IPS DF 6.9 (cell line): ENCODE measurements around the gene EFCAB12.
"Not testable (repeated sequence)": the region's sequence is repeated elsewhere in the genome, so short reads cannot be mapped to it uniquely, and the experiment has no call there.

Experiments
- DNase-seq: peaks from one replicate; pipeline ENCODE4 v3.0.0-alpha.2; 2013; ENCODE audit warnings: low read depth, low spot score
- H3K27ac ChIP-seq: one replicate; pipeline ENCODE4 v1.5.1; 2013; ENCODE audit warnings: low read length, control low read depth
- H3K27me3 ChIP-seq: 2 replicates; pipeline ENCODE4 v1.6.1; 2013; ENCODE audit warnings: mild to moderate bottlenecking, low read length; ENCODE audit not compliant: control insufficient read depth, insufficient read depth
- H3K36me3 ChIP-seq: 2 replicates; pipeline ENCODE4 v1.6.1; 2013; ENCODE audit warnings: low read length; ENCODE audit not compliant: control insufficient read depth, insufficient read depth
- H3K4me1 ChIP-seq: 2 replicates; pipeline ENCODE4 v1.6.1; 2013; ENCODE audit warnings: low read length; ENCODE audit not compliant: control insufficient read depth, insufficient read depth
- H3K4me3 ChIP-seq: 2 replicates; pipeline ENCODE4 v1.5.1; 2013; ENCODE audit warnings: mild to moderate bottlenecking, low read length
- H3K9me3 ChIP-seq: 2 replicates; pipeline ENCODE4 v1.6.1; 2013; ENCODE audit warnings: low read length, inconsistent platforms; ENCODE audit not compliant: control insufficient read depth, insufficient read depth
- WGBS: extraction: QIAGEN DNeasy Blood & Tissue Kit; methylation state at CpG from one replicate; pipeline ENCODE4 v1.1.7; 2013; ENCODE audit warnings: mixed read lengths, missing lambda C conversion rate; ENCODE audit not compliant: insufficient read length, insufficient coverage; 5-methylcytosine and 5-hydroxymethylcytosine counted together

EFCAB12 gene

GRCh38 chr3:129386984-129387383, 41.5 kb downstream of the EFCAB12 start:
- no peak for DNase-seq
- Histone ChIP-seq H3K27me3 (no peaks in the 10 kb centered on the region), H3K36me3 (peaks cover 8% of the 10 kb centered on the region; the same call in 1 of the 2 replicates), H3K4me1 (peaks cover 2% of the 10 kb centered on the region; the same call in 1 of the 2 replicates), H3K4me3 (no peak overlapping the region), H3K27ac (no peak overlapping the region), H3K9me3 (no peaks in the 10 kb centered on the region)
- no CpG with 5 or more reads among the region's 10 CpGs for WGBS

DNA sequence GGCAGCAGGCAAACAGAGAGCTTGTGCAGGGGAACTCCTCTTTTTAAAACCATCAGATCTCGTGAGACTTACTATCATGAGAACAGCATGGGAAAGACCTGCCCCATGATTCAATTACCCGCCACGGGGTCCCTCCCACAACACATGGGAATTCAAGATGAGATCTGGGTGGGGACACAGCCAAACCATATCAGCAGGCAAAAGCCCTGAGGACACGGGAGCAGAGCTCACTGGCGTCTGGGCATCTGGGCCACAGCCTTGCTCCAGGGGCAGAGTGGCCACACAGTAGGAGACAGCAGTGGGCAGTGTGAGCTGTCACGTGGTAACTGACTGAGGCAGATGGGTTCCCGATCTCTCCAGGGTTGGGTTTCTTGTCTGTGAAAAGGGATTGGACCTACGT, 42.9 kb downstream of the EFCAB12 start:
- not testable (repeated sequence) for H3K9me3 ChIP-seq, H3K36me3 ChIP-seq, DNase-seq, H3K27me3 ChIP-seq, H3K4me3 ChIP-seq, H3K27ac ChIP-seq, H3K4me1 ChIP-seq
- WGBS: no CpG with 5 or more reads among the region's 8 CpGs

- no peaks in the 10 kb centered on the region for H3K9me3 ChIP-seq
- H3K4me3 ChIP-seq: no peak overlapping the region
- peaks cover 2% of the 10 kb centered on the region; the same call in 1 of the 2 replicates for H3K4me1 ChIP-seq
- no peak for DNase-seq
- H3K36me3 ChIP-seq: peaks cover 3% of the 10 kb centered on the region; the same call in 1 of the 2 replicates
- no CpG with 5 or more reads among the region's 18 CpGs for WGBS
- no peaks in the 10 kb centered on the region for H3K27me3 ChIP-seq
- no peak overlapping the region for H3K27ac ChIP-seq
These were observed 43.7 kb downstream of the EFCAB12 start for GRCh38 chr3:129384594-129385323.

DNA sequence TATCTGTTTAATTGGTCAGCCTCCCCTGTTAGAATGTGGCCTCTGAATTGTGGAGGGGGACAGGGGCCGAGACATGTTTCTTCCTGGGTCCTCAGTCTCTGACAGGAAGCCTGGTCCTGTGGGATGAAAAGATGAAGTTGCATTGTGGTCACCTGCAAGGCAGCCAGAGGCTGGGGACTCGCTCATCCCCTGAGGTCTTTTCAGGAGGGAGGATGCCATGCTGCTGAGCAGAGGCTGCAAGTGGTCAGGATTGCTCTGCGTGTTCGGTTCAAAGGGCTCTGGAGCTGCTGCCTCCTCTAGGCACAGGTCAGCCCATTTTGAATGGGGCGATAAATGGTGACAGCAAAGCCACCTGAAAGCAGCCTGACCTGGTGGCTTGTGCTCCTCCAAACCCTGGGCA, 44.3 kb downstream of the EFCAB12 start:
- not testable (repeated sequence) for H3K27me3 ChIP-seq, H3K4me3 ChIP-seq, H3K36me3 ChIP-seq, H3K9me3 ChIP-seq, DNase-seq, H3K4me1 ChIP-seq, H3K27ac ChIP-seq
- no CpG with 5 or more reads among the region's 5 CpGs for WGBS

- H3K27me3 ChIP-seq: no peaks in the 10 kb centered on the region
- no peak overlapping the region for H3K4me3 ChIP-seq
- H3K9me3 ChIP-seq: no peaks in the 10 kb centered on the region
- DNase-seq: peak; percentile 47
- peaks cover 2% of the 10 kb centered on the region; the same call in 1 of the 2 replicates for H3K4me1 ChIP-seq
- no peaks in the 10 kb centered on the region for H3K36me3 ChIP-seq
- no CpG with 5 or more reads among the region's 6 CpGs for WGBS
- no peak overlapping the region for H3K27ac ChIP-seq
These were observed 45.1 kb downstream of the EFCAB12 start for GRCh38 chr3:129383292-129383860.

DNA sequence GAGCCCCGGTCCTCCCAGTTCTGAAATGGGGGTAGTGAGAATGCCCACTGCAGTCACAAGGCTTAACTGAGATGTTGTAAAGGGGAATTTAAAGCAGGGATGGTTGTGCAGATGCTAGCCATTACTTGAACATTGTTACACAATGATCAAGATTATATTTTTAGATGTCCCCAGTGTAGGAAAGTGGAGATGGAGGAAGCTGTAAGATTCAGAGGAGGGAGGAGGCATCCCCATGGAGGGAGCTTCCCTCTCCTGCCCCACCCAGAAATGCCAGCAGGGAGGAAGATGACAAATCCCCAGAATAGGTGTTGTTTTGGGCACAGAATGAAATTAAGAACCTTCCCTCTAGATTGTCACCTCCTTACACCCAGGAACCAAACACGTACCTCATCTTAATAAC, 46.1 kb downstream of the EFCAB12 start:
- Histone ChIP-seq H3K36me3 (no peaks in the 10 kb centered on the region), H3K4me1 (peaks cover 2% of the 10 kb centered on the region; the same call in 1 of the 2 replicates), H3K27ac (no peak overlapping the region), H3K27me3 (no peaks in the 10 kb centered on the region), H3K9me3 (no peaks in the 10 kb centered on the region; the same call in 1 of the 2 replicates), H3K4me3 (no peak overlapping the region)
- no CpG with 5 or more reads among the region's 2 CpGs for WGBS
- DNase-seq: no peak

- no CpG with 5 or more reads among the region's 7 CpGs for WGBS
- no peak for DNase-seq
- no peaks in the 10 kb centered on the region; the same call in 1 of the 2 replicates for H3K9me3 ChIP-seq
- no peaks in the 10 kb centered on the region for H3K4me1 ChIP-seq
- H3K27ac ChIP-seq: no peak overlapping the region
- H3K27me3 ChIP-seq: no peaks in the 10 kb centered on the region
- H3K36me3 ChIP-seq: no peaks in the 10 kb centered on the region
- H3K4me3 ChIP-seq: no peak overlapping the region
These were observed 48.7 kb downstream of the EFCAB12 start for GRCh38 chr3:129379582-129380358.

DNA sequence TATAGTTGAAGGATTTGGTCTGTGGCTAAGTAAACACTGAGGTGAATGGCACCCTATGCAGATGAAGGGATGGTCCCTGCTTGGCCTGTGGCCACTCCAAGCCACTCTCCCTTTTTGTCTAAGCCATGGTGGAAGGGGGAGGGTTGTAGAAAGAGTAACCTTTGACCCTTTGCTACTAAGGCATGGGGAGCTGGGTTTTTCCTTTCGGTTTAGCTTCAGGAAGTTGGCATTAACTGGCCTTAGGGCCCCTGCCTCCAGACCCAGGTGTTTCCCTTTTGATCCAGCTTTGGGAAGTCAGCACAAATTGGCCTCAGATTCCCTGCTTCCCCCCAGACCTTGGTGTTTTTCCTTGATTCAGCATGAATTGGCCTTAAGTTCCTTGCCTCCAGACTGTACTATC, 49.5 kb downstream of the EFCAB12 start:
- Histone ChIP-seq H3K36me3 (no peaks in the 10 kb centered on the region), H3K27me3 (no peaks in the 10 kb centered on the region), H3K4me1 (no peaks in the 10 kb centered on the region), H3K9me3 (no peaks in the 10 kb centered on the region; the same call in 1 of the 2 replicates), H3K4me3 (no peak overlapping the region), H3K27ac (no peak overlapping the region)
- no peak for DNase-seq
- WGBS: no CpG with 5 or more reads among the region's 1 CpG

DNA sequence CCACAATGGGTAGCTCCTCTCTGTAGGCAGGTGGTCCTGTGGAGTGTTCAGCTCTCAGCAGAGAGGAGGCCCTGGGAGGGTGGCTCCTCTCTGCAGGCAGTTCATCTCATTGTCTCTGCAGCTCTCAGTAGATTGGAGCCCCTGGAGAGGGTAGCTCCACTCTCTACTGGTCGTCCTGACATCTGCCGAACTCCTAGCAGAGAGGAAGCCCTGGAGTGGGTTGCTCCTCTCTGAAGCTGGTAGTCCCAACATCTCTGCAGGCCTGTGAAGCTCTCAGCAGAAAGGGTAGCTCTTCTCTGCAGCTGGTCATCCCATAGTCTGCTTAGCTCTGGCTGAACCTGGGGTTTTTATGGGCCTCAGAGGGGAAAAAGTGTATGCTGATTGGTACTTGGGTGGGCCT, 50.8 kb downstream of the EFCAB12 start:
- Histone ChIP-seq H3K4me1 (no peaks in the 10 kb centered on the region), H3K36me3 (no peaks in the 10 kb centered on the region), H3K27me3 (no peaks in the 10 kb centered on the region), H3K27ac (no peak overlapping the region), H3K4me3 (no peak overlapping the region), H3K9me3 (no peaks in the 10 kb centered on the region; the same call in 1 of the 2 replicates)
- WGBS: no CpG with 5 or more reads among the region's 2 CpGs
- no peak for DNase-seq

- Histone ChIP-seq H3K9me3 (no peaks in the 10 kb centered on the region; the same call in 1 of the 2 replicates), H3K4me3 (no peak overlapping the region), H3K36me3 (no peaks in the 10 kb centered on the region), H3K27me3 (no peaks in the 10 kb centered on the region), H3K4me1 (no peaks in the 10 kb centered on the region), H3K27ac (no peak overlapping the region)
- no peak for DNase-seq
- no CpG with 5 or more reads among the region's 5 CpGs for WGBS
These were observed 53.3 kb downstream of the EFCAB12 start for GRCh38 chr3:129375099-129375498.
